Measurements from ENCODE around the gene MAGI2. TPM values are rescaled to one million over a fixed set of nuclear protein-coding genes. Genes with fewer than 3 reads are reported as not detected.

MAGI2 gene
- total RNA-seq, 1 donor from 2014 or later = 6.9 TPM

- no peaks in the 10 kb centered on the region for H3K9me3 ChIP-seq
- TF ChIP-seq POLR2A (IDR thresholded peaks at IDR 0.05) (no peak), CTCF (IDR thresholded peaks at IDR 0.05) (no peak), POLR2AphosphoS5 (IDR thresholded peaks at IDR 0.05; ENCODE audit: insufficient read depth in 1 of 2, low read depth in 1 of 2) (no peak)
- no peak overlapping the region for H3K4me3 ChIP-seq
- no peaks in the 10 kb centered on the region for H3K36me3 ChIP-seq
- H3K27me3 ChIP-seq = no peaks in the 10 kb centered on the region
- intact Hi-C loops (cut with DNase I) = no loop called here
- H3K27ac ChIP-seq = no peak overlapping the region
- no peaks in the 10 kb centered on the region for H3K4me1 ChIP-seq
- DNase-seq (ENCODE audit: extremely low spot score in 2 of 2) = no peak
Measured at GRCh38 chr7:79281426-79281825, 172.0 kb downstream of the MAGI2 start.

- Histone ChIP-seq H3K9me3 (no peaks in the 10 kb centered on the region), H3K27ac (no peak overlapping the region), H3K4me1 (no peaks in the 10 kb centered on the region), H3K27me3 (no peaks in the 10 kb centered on the region), H3K4me3 (no peak overlapping the region), H3K36me3 (no peaks in the 10 kb centered on the region)
- TF ChIP-seq POLR2A (IDR thresholded peaks at IDR 0.05) = no peak
- no peak for TF ChIP-seq POLR2AphosphoS5 (IDR thresholded peaks at IDR 0.05; ENCODE audit: insufficient read depth in 1 of 2, low read depth in 1 of 2)
- TF ChIP-seq CTCF (IDR thresholded peaks at IDR 0.05) = no peak
- intact Hi-C loops (cut with DNase I) = loop anchor here (5.0 kb wide), 1 partner anchor 1734 kb away; no protein-coding TSS in a partner anchor
- no peak for DNase-seq (ENCODE audit: extremely low spot score in 2 of 2)
Measured at GRCh38 chr7:79272938-79273337, 180.5 kb downstream of the MAGI2 start.

- no peaks in the 10 kb centered on the region for H3K9me3 ChIP-seq
- no peaks in the 10 kb centered on the region for H3K27me3 ChIP-seq
- DNase-seq (ENCODE audit: extremely low spot score in 2 of 2) = no peak
- TF ChIP-seq POLR2A (IDR thresholded peaks at IDR 0.05) = no peak
- TF ChIP-seq CTCF (IDR thresholded peaks at IDR 0.05) = no peak
- TF ChIP-seq POLR2AphosphoS5 (IDR thresholded peaks at IDR 0.05; ENCODE audit: insufficient read depth in 1 of 2, low read depth in 1 of 2) = no peak
- no peaks in the 10 kb centered on the region for H3K36me3 ChIP-seq
- H3K4me1 ChIP-seq = no peaks in the 10 kb centered on the region
- no peak overlapping the region for H3K4me3 ChIP-seq
- intact Hi-C loops (cut with DNase I) = loop anchor here (5.0 kb wide), 1 partner anchor 1735 kb away; no protein-coding TSS in a partner anchor
- H3K27ac ChIP-seq = no peak overlapping the region
Measured at GRCh38 chr7:79272066-79272669, 181.3 kb downstream of the MAGI2 start.

GRCh38 chr7:79268730-79269129 is 184.7 kb downstream of the MAGI2 start:
- TF ChIP-seq POLR2A (IDR thresholded peaks at IDR 0.05) = no peak
- no peak for TF ChIP-seq CTCF (IDR thresholded peaks at IDR 0.05)
- TF ChIP-seq POLR2AphosphoS5 (IDR thresholded peaks at IDR 0.05; ENCODE audit: insufficient read depth in 1 of 2, low read depth in 1 of 2) = no peak

GRCh38 chr7:79258826-79259225 is 194.6 kb downstream of the MAGI2 start:
- Histone ChIP-seq H3K27ac (no peak overlapping the region), H3K27me3 (no peaks in the 10 kb centered on the region), H3K4me1 (no peaks in the 10 kb centered on the region), H3K36me3 (no peaks in the 10 kb centered on the region), H3K9me3 (no peaks in the 10 kb centered on the region), H3K4me3 (no peak overlapping the region)
- no peak for DNase-seq (ENCODE audit: extremely low spot score in 2 of 2)
- intact Hi-C loops (cut with DNase I) = no loop called here
- no peak for TF ChIP-seq POLR2AphosphoS5 (IDR thresholded peaks at IDR 0.05; ENCODE audit: insufficient read depth in 1 of 2, low read depth in 1 of 2)
- no peak for TF ChIP-seq POLR2A (IDR thresholded peaks at IDR 0.05)
- no peak for TF ChIP-seq CTCF (IDR thresholded peaks at IDR 0.05)

More at GRCh38 chr7:79268730-79269129, 184.7 kb downstream of the MAGI2 start:
- DNase-seq (ENCODE audit: extremely low spot score in 2 of 2) = no peak
- Histone ChIP-seq H3K9me3 (no peaks in the 10 kb centered on the region), H3K4me3 (no peak overlapping the region), H3K36me3 (no peaks in the 10 kb centered on the region), H3K27me3 (no peaks in the 10 kb centered on the region), H3K27ac (no peak overlapping the region), H3K4me1 (no peaks in the 10 kb centered on the region)
- intact Hi-C loops (cut with DNase I) = no loop called here
